ENCODE results near the gene WIF1. TPM values are rescaled to one million over a fixed set of nuclear protein-coding genes. Genes with fewer than 3 reads are reported as not detected.

WIF1 gene
- total and polyA plus RNA-seq, 2 of the 4 experiments (the other 2 are of a cell fraction), result not detected

DNA sequence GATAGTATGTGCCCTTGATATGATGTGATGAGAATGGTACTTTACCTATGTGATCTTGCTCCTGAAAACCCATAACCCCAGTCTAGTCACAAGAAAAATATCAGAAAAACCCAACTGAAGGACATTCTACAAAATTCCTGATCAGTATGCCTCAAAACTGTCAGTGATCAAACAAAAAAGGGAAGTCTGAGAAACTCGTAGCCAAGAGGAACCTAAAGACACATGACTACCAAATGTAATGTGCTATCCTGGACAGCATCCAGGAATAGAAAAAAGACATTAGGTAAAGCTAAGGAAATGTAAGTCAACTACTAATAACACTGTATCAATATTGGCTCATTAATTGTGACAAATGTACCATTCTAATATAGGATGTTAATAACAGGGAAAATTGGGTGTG is 4.1 kb upstream of the WIF1 start:
- H2AFZ ChIP-seq (replicated peaks; ENCODE audit: low read length, poor library complexity), result no peak overlapping the region
- no peaks in the 10 kb centered on the region for H3K9me3 ChIP-seq (ENCODE audit: control insufficient read depth, insufficient read depth, low read length)
- H3K18ac ChIP-seq (ENCODE audit: low read depth, low read length), result no peak overlapping the region
- ATAC-seq (ENCODE audit: low read depth), result no peak
- H2BK15ac ChIP-seq (ENCODE audit: low read depth, low read length), result no peak overlapping the region
- TF ChIP-seq, protein P1, sequence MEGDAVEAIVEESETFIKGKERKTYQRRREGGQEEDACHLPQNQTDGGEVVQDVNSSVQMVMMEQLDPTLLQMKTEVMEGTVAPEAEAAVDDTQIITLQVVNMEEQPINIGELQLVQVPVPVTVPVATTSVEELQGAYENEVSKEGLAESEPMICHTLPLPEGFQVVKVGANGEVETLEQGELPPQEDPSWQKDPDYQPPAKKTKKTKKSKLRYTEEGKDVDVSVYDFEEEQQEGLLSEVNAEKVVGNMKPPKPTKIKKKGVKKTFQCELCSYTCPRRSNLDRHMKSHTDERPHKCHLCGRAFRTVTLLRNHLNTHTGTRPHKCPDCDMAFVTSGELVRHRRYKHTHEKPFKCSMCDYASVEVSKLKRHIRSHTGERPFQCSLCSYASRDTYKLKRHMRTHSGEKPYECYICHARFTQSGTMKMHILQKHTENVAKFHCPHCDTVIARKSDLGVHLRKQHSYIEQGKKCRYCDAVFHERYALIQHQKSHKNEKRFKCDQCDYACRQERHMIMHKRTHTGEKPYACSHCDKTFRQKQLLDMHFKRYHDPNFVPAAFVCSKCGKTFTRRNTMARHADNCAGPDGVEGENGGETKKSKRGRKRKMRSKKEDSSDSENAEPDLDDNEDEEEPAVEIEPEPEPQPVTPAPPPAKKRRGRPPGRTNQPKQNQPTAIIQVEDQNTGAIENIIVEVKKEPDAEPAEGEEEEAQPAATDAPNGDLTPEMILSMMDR (conservative IDR thresholded peaks at IDR 0.05; ENCODE audit: low read depth, low read length), result no peak
- TF ChIP-seq, protein P2, sequence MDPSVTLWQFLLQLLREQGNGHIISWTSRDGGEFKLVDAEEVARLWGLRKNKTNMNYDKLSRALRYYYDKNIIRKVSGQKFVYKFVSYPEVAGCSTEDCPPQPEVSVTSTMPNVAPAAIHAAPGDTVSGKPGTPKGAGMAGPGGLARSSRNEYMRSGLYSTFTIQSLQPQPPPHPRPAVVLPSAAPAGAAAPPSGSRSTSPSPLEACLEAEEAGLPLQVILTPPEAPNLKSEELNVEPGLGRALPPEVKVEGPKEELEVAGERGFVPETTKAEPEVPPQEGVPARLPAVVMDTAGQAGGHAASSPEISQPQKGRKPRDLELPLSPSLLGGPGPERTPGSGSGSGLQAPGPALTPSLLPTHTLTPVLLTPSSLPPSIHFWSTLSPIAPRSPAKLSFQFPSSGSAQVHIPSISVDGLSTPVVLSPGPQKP (IDR thresholded peaks at IDR 0.05; ENCODE audit: borderline replicate concordance, low read depth, low read length), result no peak
- no peak for TF ChIP-seq FOS (IDR thresholded peaks at IDR 0.05; ENCODE audit: low read depth, low read length)
- no peak for TF ChIP-seq RAD21 (IDR thresholded peaks at IDR 0.05; ENCODE audit: low read length)
- TF ChIP-seq CHD1 (IDR thresholded peaks at IDR 0.05; ENCODE audit: low read depth, low read length), result no peak
- TF ChIP-seq RCOR1 (IDR thresholded peaks at IDR 0.05; ENCODE audit: insufficient replicate concordance, low read length), result no peak
- TF ChIP-seq SMC3 (IDR thresholded peaks at IDR 0.05; ENCODE audit: low read depth, low read length), result no peak
- no peak for TF ChIP-seq BHLHE40 (IDR thresholded peaks at IDR 0.05; ENCODE audit: low read depth, low read length)
- no peak for TF ChIP-seq MAZ (IDR thresholded peaks at IDR 0.05; ENCODE audit: borderline replicate concordance, low read depth, low read length)
- TF ChIP-seq CEBPB (IDR thresholded peaks at IDR 0.05; ENCODE audit: low read depth, low read length), result no peak
- TF ChIP-seq, protein P3, sequence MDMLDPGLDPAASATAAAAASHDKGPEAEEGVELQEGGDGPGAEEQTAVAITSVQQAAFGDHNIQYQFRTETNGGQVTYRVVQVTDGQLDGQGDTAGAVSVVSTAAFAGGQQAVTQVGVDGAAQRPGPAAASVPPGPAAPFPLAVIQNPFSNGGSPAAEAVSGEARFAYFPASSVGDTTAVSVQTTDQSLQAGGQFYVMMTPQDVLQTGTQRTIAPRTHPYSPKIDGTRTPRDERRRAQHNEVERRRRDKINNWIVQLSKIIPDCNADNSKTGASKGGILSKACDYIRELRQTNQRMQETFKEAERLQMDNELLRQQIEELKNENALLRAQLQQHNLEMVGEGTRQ (IDR thresholded peaks at IDR 0.05; ENCODE audit: low read depth, low read length), result no peak
- no peak for TF ChIP-seq RFX5 (IDR thresholded peaks at IDR 0.05; ENCODE audit: low read depth, low read length)
- no peak for TF ChIP-seq MXI1 (IDR thresholded peaks at IDR 0.05; ENCODE audit: borderline replicate concordance, low read depth, low read length)
- no peak overlapping the region for H3K4me3 ChIP-seq (ENCODE audit: insufficient read depth, low read depth, low read length)
- no peak overlapping the region for H4K8ac ChIP-seq (ENCODE audit: low read depth in 2 of 2, low read length in 2 of 2)
- H2BK120ac ChIP-seq (ENCODE audit: low read depth, low read length), result no peak overlapping the region
- H3K14ac ChIP-seq (replicated peaks; ENCODE audit: low read depth, low read length), result no peak overlapping the region
- no peak overlapping the region for H4K5ac ChIP-seq (ENCODE audit: low read depth, low read length)
- H2BK5ac ChIP-seq (ENCODE audit: low read depth, low read length, poor library complexity, severe bottlenecking), result no peak overlapping the region
- H3K56ac ChIP-seq (ENCODE audit: extremely low read depth, insufficient read depth, low read length), result no peak overlapping the region
- H2BK20ac ChIP-seq (ENCODE audit: low read depth, low read length), result no peak overlapping the region
- no CpG with 5 or more reads among the region's 1 CpG for WGBS, 2 experiments (ENCODE audit: extremely low coverage in 2 of 2, insufficient read length in 1 of 2)
- dilution Hi-C loops (cut with HindIII; ENCODE audit: low sequenced_read_pairs, unreplicated experiment), result no loop called here
- ChIA-PET POLR2A (ENCODE audit: unreplicated experiment) (no interaction called here), CTCF (no interaction called here)
- H3K9me1 ChIP-seq (ENCODE audit: insufficient read depth, low read length), result peaks cover 2% of the 10 kb centered on the region; the same call in 1 of the 2 replicates
- H3K9ac ChIP-seq (ENCODE audit: low read depth, low read length), result no peak overlapping the region
- BruUV-seq (replicated peaks), result no TSS peak
- H3K36me3 ChIP-seq (ENCODE audit: control insufficient read depth, insufficient read depth, low read length), result no peaks in the 10 kb centered on the region
- no peak for DNase-seq
- H4K91ac ChIP-seq (ENCODE audit: insufficient read depth, low read depth, low read length), result no peak overlapping the region
- H2AK9ac ChIP-seq (replicated peaks; ENCODE audit: low read depth, low read length, poor library complexity), result no peak overlapping the region
- H3K23ac ChIP-seq (ENCODE audit: low read depth, low read length), result no peak overlapping the region
- H3K4me2 ChIP-seq (ENCODE audit: low read depth, low read length), result no peak overlapping the region
- intact Hi-C loops (cut with micrococcal nuclease), result no loop called here
- no peak overlapping the region for H2AK5ac ChIP-seq (ENCODE audit: low read depth, low read length)
- peaks cover 3% of the 10 kb centered on the region for H3K4me1 ChIP-seq (ENCODE audit: control insufficient read depth, insufficient read depth, low read length)
- in situ Hi-C loops (cut with MboI; ENCODE audit: low sequenced_read_pairs), result no loop called here
- no peak overlapping the region for H3K4ac ChIP-seq (ENCODE audit: low read depth, low read length)
- no peak overlapping the region for H3K27ac ChIP-seq (ENCODE audit: insufficient read depth, low read length)
- peaks cover 42% of the 10 kb centered on the region for H3K27me3 ChIP-seq (ENCODE audit: control insufficient read depth, insufficient read depth, low read length)
- no peaks in the 10 kb centered on the region for H4K20me1 ChIP-seq (ENCODE audit: insufficient read depth, low read length)
- no peaks in the 10 kb centered on the region for H3K79me1 ChIP-seq (ENCODE audit: low read depth in 1 of 2, low read length in 2 of 2)

All from IMR-90 (cell line).